ENCODE results near the gene CCL14. TPM values are rescaled to one million over a fixed set of nuclear protein-coding genes. Genes with fewer than 3 reads are reported as not detected.

CCL14 gene
- total RNA-seq, 1 experiment from 2014 or later: not detected

DNA sequence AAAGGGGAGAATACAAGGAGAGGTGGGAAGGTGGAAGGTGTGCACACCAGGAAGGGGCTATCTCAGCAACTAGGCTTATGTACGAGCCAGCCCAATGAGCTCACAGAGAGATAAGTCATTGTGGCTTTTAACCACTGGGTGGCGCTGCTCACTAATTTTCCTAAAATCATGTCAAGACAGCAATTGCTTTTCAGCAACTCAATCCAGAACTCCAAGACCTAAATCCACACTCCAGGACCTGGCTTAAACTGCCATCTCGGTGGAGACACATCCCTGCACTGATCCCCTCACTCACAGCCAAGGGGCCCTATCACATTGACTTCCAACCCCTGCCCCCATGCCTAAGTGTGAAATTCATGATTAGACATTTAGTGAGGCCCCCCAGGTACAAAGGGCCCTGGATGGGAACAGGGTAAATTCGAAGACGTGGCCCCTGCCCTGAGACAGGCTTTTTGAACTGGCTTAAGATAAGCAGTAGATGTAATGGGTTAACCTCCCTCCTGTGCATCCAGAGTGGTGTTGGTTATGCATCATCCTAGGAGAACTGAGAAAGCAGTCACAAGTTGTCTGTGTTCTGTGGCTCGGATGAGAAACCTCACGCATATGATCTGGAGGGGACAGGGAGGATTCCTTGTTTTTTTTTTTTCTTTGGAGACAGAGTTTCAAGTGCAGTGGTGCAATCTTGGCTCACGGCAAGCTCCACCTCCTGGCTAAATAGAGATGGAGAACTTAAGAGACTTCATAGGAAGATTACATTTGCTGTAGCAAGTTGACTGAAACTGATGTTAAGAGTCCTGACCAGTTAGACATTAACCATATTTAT, 16.8 kb downstream of the CCL14 start:
- ATAC-seq (peak; percentile 92), DNase-seq (ENCODE audit: low read depth, low spot score) (peak; percentile 67)
- no peak for TF ChIP-seq TCF7L2 (IDR thresholded peaks at IDR 0.05; ENCODE audit: low read depth, low read length)
- TF ChIP-seq, protein P1, sequence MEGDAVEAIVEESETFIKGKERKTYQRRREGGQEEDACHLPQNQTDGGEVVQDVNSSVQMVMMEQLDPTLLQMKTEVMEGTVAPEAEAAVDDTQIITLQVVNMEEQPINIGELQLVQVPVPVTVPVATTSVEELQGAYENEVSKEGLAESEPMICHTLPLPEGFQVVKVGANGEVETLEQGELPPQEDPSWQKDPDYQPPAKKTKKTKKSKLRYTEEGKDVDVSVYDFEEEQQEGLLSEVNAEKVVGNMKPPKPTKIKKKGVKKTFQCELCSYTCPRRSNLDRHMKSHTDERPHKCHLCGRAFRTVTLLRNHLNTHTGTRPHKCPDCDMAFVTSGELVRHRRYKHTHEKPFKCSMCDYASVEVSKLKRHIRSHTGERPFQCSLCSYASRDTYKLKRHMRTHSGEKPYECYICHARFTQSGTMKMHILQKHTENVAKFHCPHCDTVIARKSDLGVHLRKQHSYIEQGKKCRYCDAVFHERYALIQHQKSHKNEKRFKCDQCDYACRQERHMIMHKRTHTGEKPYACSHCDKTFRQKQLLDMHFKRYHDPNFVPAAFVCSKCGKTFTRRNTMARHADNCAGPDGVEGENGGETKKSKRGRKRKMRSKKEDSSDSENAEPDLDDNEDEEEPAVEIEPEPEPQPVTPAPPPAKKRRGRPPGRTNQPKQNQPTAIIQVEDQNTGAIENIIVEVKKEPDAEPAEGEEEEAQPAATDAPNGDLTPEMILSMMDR (IDR thresholded peaks at IDR 0.05): peak; percentile 88
- Histone ChIP-seq H3K4me3 (ENCODE audit: low read depth in 2 of 2, low read length in 2 of 2) (no peak overlapping the region), H3K9me3 (ENCODE audit: control insufficient read depth, insufficient read depth, low read depth, low read length) (no peaks in the 10 kb centered on the region), H3K4me1 (ENCODE audit: control insufficient read depth, insufficient read depth, low read length) (peaks cover 5% of the 10 kb centered on the region; the same call in 1 of the 2 replicates), H3K27ac (ENCODE audit: low read length) (no peak overlapping the region), H3K36me3 (ENCODE audit: control insufficient read depth, insufficient read depth, low read length) (no peaks in the 10 kb centered on the region), H3K27me3 (ENCODE audit: control insufficient read depth, insufficient read depth, low read length) (no peaks in the 10 kb centered on the region; the same call in 1 of the 2 replicates)
- ChIA-PET POLR2A (interaction anchor here (0.5 to 0.7 kb wide), 2 partner anchors 100 to 552 kb away, joined by 4 to 5 read pairs; no protein-coding TSS in a partner anchor), CTCF (interaction anchor here (0.8 to 1.6 kb wide), 9 partner anchors 9 to 179 kb away, joined by 3 to 18 read pairs (median 6); partner anchors contain the start of gene CCL15)
- intact Hi-C loops (cut with micrococcal nuclease; ENCODE audit: unreplicated experiment): loop anchor here (2.0 kb wide), 1 partner anchor 179 kb away; no protein-coding TSS in a partner anchor
- no TSS peak for BruUV-seq (replicated peaks)
- in situ Hi-C loops (cut with HindIII; ENCODE audit: low pct_unique_long_range_greater_than_20kb, low sequenced_read_pairs): no loop called here

DNA sequence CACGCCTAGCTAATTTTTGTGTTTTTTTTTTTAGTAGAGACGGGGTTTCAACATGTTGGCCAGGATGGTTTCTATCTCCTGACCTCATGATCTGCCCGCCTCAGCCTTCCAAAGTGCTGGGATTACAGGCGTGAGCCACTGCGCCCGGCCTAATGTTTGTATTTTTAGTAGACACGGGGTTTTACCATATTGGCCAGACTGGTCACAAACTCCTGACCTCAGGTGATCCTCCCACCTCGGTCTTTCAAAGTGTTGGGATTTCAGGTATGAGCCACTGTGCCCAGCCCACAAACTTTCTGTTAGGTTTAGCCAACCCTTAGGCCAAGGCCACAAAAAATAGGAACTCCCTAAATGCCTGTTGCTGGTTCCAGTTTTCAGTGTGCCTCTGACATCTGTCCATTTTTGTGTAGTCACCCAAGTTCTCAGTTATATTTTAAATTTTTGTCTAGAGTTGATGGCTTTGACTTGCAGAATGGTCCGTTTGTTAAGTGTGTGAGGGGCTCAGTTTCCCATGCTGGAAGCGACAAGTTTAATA, 17.9 kb downstream of the CCL14 start:
- Histone ChIP-seq H3K4me3 (ENCODE audit: low read depth in 2 of 2, low read length in 2 of 2) (no peak overlapping the region), H3K9me3 (ENCODE audit: control insufficient read depth, insufficient read depth, low read depth, low read length) (no peaks in the 10 kb centered on the region), H3K4me1 (ENCODE audit: control insufficient read depth, insufficient read depth, low read length) (peaks cover 3% of the 10 kb centered on the region; the same call in 1 of the 2 replicates), H3K27ac (ENCODE audit: low read length) (no peak overlapping the region), H3K27me3 (ENCODE audit: control insufficient read depth, insufficient read depth, low read length) (peaks cover 5% of the 10 kb centered on the region; the same call in 1 of the 2 replicates), H3K36me3 (ENCODE audit: control insufficient read depth, insufficient read depth, low read length) (no peaks in the 10 kb centered on the region)
- intact Hi-C loops (cut with micrococcal nuclease; ENCODE audit: unreplicated experiment) (loop anchor here (2.0 kb wide), 1 partner anchor 180 kb away; no protein-coding TSS in a partner anchor), in situ Hi-C loops (cut with HindIII; ENCODE audit: low pct_unique_long_range_greater_than_20kb, low sequenced_read_pairs) (no loop called here)
- BruUV-seq (replicated peaks): no TSS peak
- CTCF ChIA-PET: interaction anchor here (1.5 to 1.6 kb wide), 2 partner anchors 104 to 180 kb away, joined by 11 to 18 read pairs; no protein-coding TSS in a partner anchor
- POLR2A ChIA-PET: no interaction called here
- DNase-seq (ENCODE audit: low read depth, low spot score): no peak
- TF ChIP-seq SIN3A (IDR thresholded peaks at IDR 0.05; ENCODE audit: borderline replicate concordance, insufficient read depth, low read depth, low read length) (no peak), POLR2AphosphoS5 (IDR thresholded peaks at IDR 0.05; ENCODE audit: low read depth, low read length) (no peak), TCF7L2 (IDR thresholded peaks at IDR 0.05; ENCODE audit: low read depth, low read length) (no peak)
- TF ChIP-seq, protein P1 (IDR thresholded peaks at IDR 0.05): no peak
- TF ChIP-seq, protein P2, sequence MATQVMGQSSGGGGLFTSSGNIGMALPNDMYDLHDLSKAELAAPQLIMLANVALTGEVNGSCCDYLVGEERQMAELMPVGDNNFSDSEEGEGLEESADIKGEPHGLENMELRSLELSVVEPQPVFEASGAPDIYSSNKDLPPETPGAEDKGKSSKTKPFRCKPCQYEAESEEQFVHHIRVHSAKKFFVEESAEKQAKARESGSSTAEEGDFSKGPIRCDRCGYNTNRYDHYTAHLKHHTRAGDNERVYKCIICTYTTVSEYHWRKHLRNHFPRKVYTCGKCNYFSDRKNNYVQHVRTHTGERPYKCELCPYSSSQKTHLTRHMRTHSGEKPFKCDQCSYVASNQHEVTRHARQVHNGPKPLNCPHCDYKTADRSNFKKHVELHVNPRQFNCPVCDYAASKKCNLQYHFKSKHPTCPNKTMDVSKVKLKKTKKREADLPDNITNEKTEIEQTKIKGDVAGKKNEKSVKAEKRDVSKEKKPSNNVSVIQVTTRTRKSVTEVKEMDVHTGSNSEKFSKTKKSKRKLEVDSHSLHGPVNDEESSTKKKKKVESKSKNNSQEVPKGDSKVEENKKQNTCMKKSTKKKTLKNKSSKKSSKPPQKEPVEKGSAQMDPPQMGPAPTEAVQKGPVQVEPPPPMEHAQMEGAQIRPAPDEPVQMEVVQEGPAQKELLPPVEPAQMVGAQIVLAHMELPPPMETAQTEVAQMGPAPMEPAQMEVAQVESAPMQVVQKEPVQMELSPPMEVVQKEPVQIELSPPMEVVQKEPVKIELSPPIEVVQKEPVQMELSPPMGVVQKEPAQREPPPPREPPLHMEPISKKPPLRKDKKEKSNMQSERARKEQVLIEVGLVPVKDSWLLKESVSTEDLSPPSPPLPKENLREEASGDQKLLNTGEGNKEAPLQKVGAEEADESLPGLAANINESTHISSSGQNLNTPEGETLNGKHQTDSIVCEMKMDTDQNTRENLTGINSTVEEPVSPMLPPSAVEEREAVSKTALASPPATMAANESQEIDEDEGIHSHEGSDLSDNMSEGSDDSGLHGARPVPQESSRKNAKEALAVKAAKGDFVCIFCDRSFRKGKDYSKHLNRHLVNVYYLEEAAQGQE (IDR thresholded peaks at IDR 0.05; ENCODE audit: insufficient read depth in 1 of 2, low read depth in 2 of 2, low read length in 1 of 2): no peak
- no peak for ATAC-seq
